Measurements from ENCODE around the gene LRRC37A2.
"Not testable (repeated sequence)": the region's sequence is repeated elsewhere in the genome, so short reads cannot be mapped to it uniquely, and the experiment has no call there.

GRCh38 chr17:46534716-46535115, 22.4 kb downstream of the LRRC37A2 start:
- not testable (repeated sequence) for TF ChIP-seq EZH2 (IDR thresholded peaks at IDR 0.05; ENCODE audit: low read length, missing control alignments); CTCF (conservative IDR thresholded peaks at IDR 0.05 in 1 of 2, IDR thresholded peaks at IDR 0.05 in 1 of 2; ENCODE audit: low read depth in 1 of 2, low read length in 2 of 2)
